Esophagus muscularis mucosa (tissue), 4 donors: ENCODE data around the gene ADAMTS17. TPM values are rescaled to one million over a fixed set of nuclear protein-coding genes. Genes with fewer than 3 reads are reported as not detected.

Experiments
- DNase-seq: peaks from one replicate; pipeline ENCODE4 v3.0.0-alpha.2; 2017; ENCODE audit errors: extremely low spot score
- H3K27ac ChIP-seq, 4 donors: fragments of 200-600 bp; sonication (generic); replicated peaks in 1 of 4; 1 replicate in 3 of 4; 2 replicates in 1 of 4; pipeline ENCODE4 v1.5.1; 2016 to 2019; ENCODE audit warnings: mild to moderate bottlenecking in 1 of 4
- H3K27me3 ChIP-seq, 4 donors: fragments of 200-600 bp; sonication (generic); one replicate each; pipeline versions ENCODE4 v1.5.1 to v1.6.0; 2016 to 2019
- H3K36me3 ChIP-seq, 4 donors: fragments of 200-600 bp; sonication (generic); one replicate each; pipeline ENCODE4 v1.5.1; 2016 to 2019
- H3K4me1 ChIP-seq, 4 donors: fragments of 200-600 bp; sonication (generic); one replicate each; pipeline ENCODE4 v1.5.1; 2016 to 2019
- H3K4me3 ChIP-seq, 4 donors: fragments of 200-600 bp; sonication (generic); 1 replicate in 2 of 4; 2 replicates in 2 of 4; pipeline ENCODE4 v1.5.1; 2016 to 2019; ENCODE audit warnings: mild to moderate bottlenecking in 4 of 4, moderate library complexity in 1 of 4
- H3K9me3 ChIP-seq, 4 donors: fragments of 200-600 bp; sonication (generic); 1 replicate in 3 of 4; 2 replicates in 1 of 4; pipeline ENCODE4 v1.5.1; 2016 to 2019
- CTCF ChIP-seq, 3 experiments: fragments of 200-600 bp in 2 of 3; fragments of 450-650 bp in 1 of 3; sonication (generic) in 2 of 3; IDR thresholded peaks; one replicate each; pipeline ENCODE4 v1.5.1; 2017 to 2019; ENCODE audit warnings: antibody characterized with exemption in 3 of 3, mild to moderate bottlenecking in 2 of 3, moderate library complexity in 1 of 3
- EP300 ChIP-seq: sonication (generic); formaldehyde crosslinking; IDR thresholded peaks from one replicate; pipeline ENCODE4 v1.6.1; 2017; ENCODE audit warnings: antibody characterized with exemption
- POLR2A ChIP-seq: fragments of 450-650 bp; IDR thresholded peaks from one replicate; pipeline ENCODE4 v1.6.1; 2017; ENCODE audit warnings: antibody characterized with exemption, moderate library complexity, mild to moderate bottlenecking, low read depth
- POLR2AphosphoS5 ChIP-seq, 2 donors: sonication (generic); formaldehyde crosslinking; IDR thresholded peaks; one replicate each; pipeline ENCODE4 v1.6.1; 2017; ENCODE audit warnings: antibody characterized with exemption in 2 of 2
- WGBS: methylation state at CpG from one replicate; pipeline ENCODE4 v1.1.5; 2018; 5-methylcytosine and 5-hydroxymethylcytosine counted together
- intact Hi-C: fragments of 100-400 bp; cut with DNase I; formaldehyde crosslinking; loops from one replicate; pipeline ENCODE4 v1.15.1; 2023
- total RNA-seq, 4 donors: library from RNA; depleted of rRNA; stranded (reverse); fragments of >200 nt; gene quantifications; one replicate each; pipeline versions ENCODE4 v1.1.0 to v1.2.1, GENCODE V29; 2016

ADAMTS17 gene
- total RNA-seq, 4 donors from 2014 or later, result 5.3 to 12.0 (median 6.6) TPM

- TF ChIP-seq POLR2A (no peak), EP300 (no peak), POLR2AphosphoS5 (IDR thresholded peaks at IDR 0.05) (no peak), CTCF (IDR thresholded peaks at IDR 0.05) (no peak)
- Histone ChIP-seq H3K27me3 (no peaks in the 10 kb centered on the region), H3K4me3 (no peak overlapping the region), H3K9me3 (no peaks in the 10 kb centered on the region), H3K27ac (no peak overlapping the region), H3K36me3 (no peaks in the 10 kb centered on the region), H3K4me1 (peaks cover 0 to 29% (median 4%) of the 10 kb centered on the region in 4 donors)
- 95% methylated on average over 2 of the region's 2 CpGs for WGBS
- no peak for DNase-seq
- intact Hi-C loops, result no loop called here
Observed at GRCh38 chr15:100037901-100038300, 303.9 kb downstream of the ADAMTS17 start.

GRCh38 chr15:100036015-100036414 lies 305.8 kb downstream of the ADAMTS17 start:
- no peak overlapping the region for H3K27ac ChIP-seq
- no peaks in the 10 kb centered on the region for H3K36me3 ChIP-seq
- H3K4me1 ChIP-seq, result peaks cover 0 to 32% (median 4%) of the 10 kb centered on the region in 4 donors
- no peaks in the 10 kb centered on the region for H3K27me3 ChIP-seq
- no peak overlapping the region for H3K4me3 ChIP-seq
- WGBS, result 89% methylated on average over 6 of the region's 6 CpGs
- DNase-seq, result no peak
- intact Hi-C loops, result no loop called here
- TF ChIP-seq POLR2A, result no peak
- no peak for TF ChIP-seq POLR2AphosphoS5 (IDR thresholded peaks at IDR 0.05)
- TF ChIP-seq CTCF (IDR thresholded peaks at IDR 0.05), result no peak
- no peak for TF ChIP-seq EP300
- no peaks in the 10 kb centered on the region for H3K9me3 ChIP-seq

GRCh38 chr15:100034191-100034590 lies 307.6 kb downstream of the ADAMTS17 start:
- H3K27ac ChIP-seq, result no peak overlapping the region
- 92% methylated on average over 7 of the region's 7 CpGs for WGBS

GRCh38 chr15:100033140-100033857 lies 308.5 kb downstream of the ADAMTS17 start:
- intact Hi-C loops, result no loop called here
- H3K4me1 ChIP-seq, result peaks cover 7 to 46% (median 13%) of the 10 kb centered on the region in 4 donors
- H3K27me3 ChIP-seq, result no peaks in the 10 kb centered on the region
- 85% methylated on average over 5 of the region's 5 CpGs for WGBS
- TF ChIP-seq CTCF (IDR thresholded peaks at IDR 0.05), result no peak
- no peak for TF ChIP-seq EP300
- peak in 1 of 2 donors; percentile 7 for TF ChIP-seq POLR2AphosphoS5 (IDR thresholded peaks at IDR 0.05)
- DNase-seq, result no peak
- peak overlapping the region in 1 of 4 donors; percentile 7 for H3K27ac ChIP-seq
- no peak overlapping the region for H3K4me3 ChIP-seq
- H3K36me3 ChIP-seq, result no peaks in the 10 kb centered on the region
- no peaks in the 10 kb centered on the region for H3K9me3 ChIP-seq

More at GRCh38 chr15:100034191-100034590, 307.6 kb downstream of the ADAMTS17 start:
- Histone ChIP-seq H3K9me3 (no peaks in the 10 kb centered on the region), H3K36me3 (no peaks in the 10 kb centered on the region), H3K4me1 (peaks cover 3 to 37% (median 6%) of the 10 kb centered on the region in 4 donors), H3K4me3 (no peak overlapping the region), H3K27me3 (no peaks in the 10 kb centered on the region)
- intact Hi-C loops, result no loop called here
- no peak for TF ChIP-seq POLR2AphosphoS5 (IDR thresholded peaks at IDR 0.05)
- no peak for TF ChIP-seq CTCF (IDR thresholded peaks at IDR 0.05)
- no peak for TF ChIP-seq EP300
- no peak for TF ChIP-seq POLR2A
- DNase-seq, result no peak
